Measurements from ENCODE around the gene RELN.

The RELN gene

GRCh38 chr7:103727982-103728610, 261.4 kb downstream of the RELN start:
- ChIA-PET POLR2A (no interaction called here), CTCF (interaction anchor here (1.2 kb wide), 1 partner anchor 8 kb away, joined by 3 read pairs; no protein-coding TSS in a partner anchor)
- no peak for DNase-seq (ENCODE audit: extremely low spot score)
- TF ChIP-seq CTCF (IDR thresholded peaks at IDR 0.05; ENCODE audit: control extremely low read depth, extremely low read depth, low read depth, missing control alignments): no peak

- no peak for DNase-seq (ENCODE audit: extremely low spot score)
- ChIA-PET CTCF (no interaction called here), POLR2A (no interaction called here)
- TF ChIP-seq CTCF (IDR thresholded peaks at IDR 0.05; ENCODE audit: control extremely low read depth, extremely low read depth, low read depth, missing control alignments): no peak
Measured at GRCh38 chr7:103719070-103719469, 270.4 kb downstream of the RELN start.

- CTCF ChIA-PET: no interaction called here
- POLR2A ChIA-PET: no interaction called here
- no peak for TF ChIP-seq CTCF (IDR thresholded peaks at IDR 0.05; ENCODE audit: control extremely low read depth, extremely low read depth, low read depth, missing control alignments)
- DNase-seq (ENCODE audit: extremely low spot score): no peak
Measured at GRCh38 chr7:103718482-103719061, 270.9 kb downstream of the RELN start.

- ChIA-PET CTCF (no interaction called here), POLR2A (no interaction called here)
- TF ChIP-seq CTCF (IDR thresholded peaks at IDR 0.05; ENCODE audit: control extremely low read depth, extremely low read depth, low read depth, missing control alignments): no peak
- no peak for DNase-seq (ENCODE audit: extremely low spot score)
Measured at GRCh38 chr7:103717574-103717973, 271.9 kb downstream of the RELN start.

- no peak for TF ChIP-seq CTCF (IDR thresholded peaks at IDR 0.05; ENCODE audit: control extremely low read depth, extremely low read depth, low read depth, missing control alignments)
- ChIA-PET CTCF (no interaction called here), POLR2A (no interaction called here)
- DNase-seq (ENCODE audit: extremely low spot score): no peak
Measured at GRCh38 chr7:103715376-103716120, 273.9 kb downstream of the RELN start.

GRCh38 chr7:103714376-103714927, 275.0 kb downstream of the RELN start:
- DNase-seq (ENCODE audit: extremely low spot score): no peak
- no peak for TF ChIP-seq CTCF (IDR thresholded peaks at IDR 0.05; ENCODE audit: control extremely low read depth, extremely low read depth, low read depth, missing control alignments)
- ChIA-PET CTCF (no interaction called here), POLR2A (no interaction called here)
